HFFc6 (cell line): ENCODE measurements around the gene SLC7A4. TPM values are rescaled to one million over a fixed set of nuclear protein-coding genes. Genes with fewer than 3 reads are reported as not detected.

Source experiments
- microRNA-seq: library from miRNA; unstranded; fragments of <30 nt; microRNA quantifications from one replicate; pipeline ENCODE4, GENCODE V29; 2019
- total RNA-seq, 6 experiments: library from RNA; stranded (reverse); fragmentation: NEBNext Ultra II Directional; extraction: Animal tissue kit (Norgen Biotek cat#: 25700); gene quantifications; 2 replicates in 1 of 6; 3 replicates in 5 of 6; pipeline ENCODE4 v1.2.3, GENCODE V29; 2021

Gene SLC7A4
- total RNA-seq, 6 experiments from 2014 or later: 0.07 TPM; not detected in 5

Small RNAs within 50 kb of the gene (microRNA-seq; reads per million reads assigned to microRNA genes)
- gene MIR649: not detected

Other genes starting within 250 kb of the SLC7A4 start
- 10 to 100 TPM; 51.0 to 61.3 (median 57.2) TPM for gene PI4KA, start 173.8 kb downstream of the SLC7A4 start, total RNA-seq
- 10 to 100 TPM; 34.2 to 40.7 (median 38.0) TPM for gene SNAP29, start 173.6 kb downstream of the SLC7A4 start, total RNA-seq
- 10 to 100 TPM; 44.0 to 51.5 (median 47.6) TPM for gene CRKL, start 115.2 kb downstream of the SLC7A4 start, total RNA-seq
- gene AIFM3, start 65.3 kb downstream of the SLC7A4 start, total RNA-seq: under 1 TPM in 3 of 6 experiments, not detected in 3; 0.15 to 0.51 (median 0.31) TPM
- gene LZTR1, start 50.3 kb downstream of the SLC7A4 start, total RNA-seq: 10 to 100 TPM; 50.6 to 64.0 (median 57.2) TPM
- 10 to 100 TPM; 17.8 to 23.1 (median 21.1) TPM for gene THAP7, start 30.4 kb downstream of the SLC7A4 start, total RNA-seq
- gene P2RX6, start 17.4 kb downstream of the SLC7A4 start, total RNA-seq: 1 to 10 TPM; 1.6 to 4.0 (median 1.9) TPM
- not detected for gene LRRC74B, start 13.4 kb upstream of the SLC7A4 start, total RNA-seq